HG03469 (cell line): ENCODE results near the gene UBAC2.
"Not testable (repeated sequence)": the region's sequence is repeated elsewhere in the genome, so short reads cannot be mapped to it uniquely, and the experiment has no call there.

ENCODE experiments used
- ATAC-seq: cut with Tn5 transposase; IDR thresholded peaks from one replicate; pipeline ENCODE4 v1.9.1; 2021; ENCODE audit warnings: mild to moderate bottlenecking, moderate library complexity, moderate number of reproducible peaks; ENCODE audit not compliant: unreplicated experiment

The UBAC2 gene

GRCh38 chr13:99182439-99182838 is 18.2 kb upstream of the UBAC2 start:
- no peak for ATAC-seq

- no peak for ATAC-seq
Measured at GRCh38 chr13:99185606-99186005, 15.0 kb upstream of the UBAC2 start.

GRCh38 chr13:99190147-99190985 is 10.3 kb upstream of the UBAC2 start:
- ATAC-seq = no peak

- no peak for ATAC-seq
Measured at GRCh38 chr13:99191336-99191899, 9.2 kb upstream of the UBAC2 start.

GRCh38 chr13:99191900-99192399 is 8.7 kb upstream of the UBAC2 start:
- ATAC-seq = no peak

- ATAC-seq = no peak
Measured at GRCh38 chr13:99192480-99192879, 8.2 kb upstream of the UBAC2 start.

- no peak for ATAC-seq
Measured at GRCh38 chr13:99193152-99193551, 7.5 kb upstream of the UBAC2 start.

GRCh38 chr13:99196466-99197116 is 4.1 kb upstream of the UBAC2 start:
- ATAC-seq = no peak

- ATAC-seq = no peak
Measured at GRCh38 chr13:99197117-99197651, 3.5 kb upstream of the UBAC2 start.

GRCh38 chr13:99199541-99200431 is 868 bp upstream of the UBAC2 start:
- ATAC-seq = no peak

- ATAC-seq = no peak
Measured at GRCh38 chr13:99203601-99204579, 3.2 kb downstream of the UBAC2 start.

- no peak for ATAC-seq
Measured at GRCh38 chr13:99205621-99206220, 5.1 kb downstream of the UBAC2 start.

- ATAC-seq = no peak
Measured at GRCh38 chr13:99206226-99206625, 5.6 kb downstream of the UBAC2 start.

GRCh38 chr13:99206873-99207272 is 6.2 kb downstream of the UBAC2 start:
- ATAC-seq = no peak

GRCh38 chr13:99207511-99207910 is 6.9 kb downstream of the UBAC2 start:
- no peak for ATAC-seq

GRCh38 chr13:99208185-99208584 is 7.5 kb downstream of the UBAC2 start:
- ATAC-seq = no peak

- ATAC-seq = no peak
Measured at GRCh38 chr13:99208845-99209527, 8.3 kb downstream of the UBAC2 start.

GRCh38 chr13:99210627-99211026 is 10.0 kb downstream of the UBAC2 start:
- not testable (repeated sequence) for ATAC-seq
